H1 (cell line): Measurements from ENCODE around the gene FOSL1. TPM values are rescaled to one million over a fixed set of nuclear protein-coding genes. Genes with fewer than 3 reads are reported as not detected.

Source experiments
- CTCF ChIA-PET: fragments of 300-600 bp; sonication (Branson Sonifier 250); formaldehyde crosslinking; loops from one replicate; lab custom pipeline; 2021; ENCODE audit not compliant: partially characterized antibody; lab: Charles Lee
- POLR2A ChIA-PET: fragments of 300-600 bp; sonication (Branson Sonifier 250); formaldehyde crosslinking; loops from one replicate; lab custom pipeline; 2021; ENCODE audit warnings: inconsistent platforms; ENCODE audit not compliant: partially characterized antibody; lab: Charles Lee
- DNase-seq, 2 experiments: peaks; one replicate each; pipeline versions ENCODE4 v3.0.0 to v3.0.0-alpha.2; 2010 to 2022; ENCODE audit warnings: low spot score in 2 of 2, low read depth in 1 of 2, mixed read lengths in 1 of 2
- FAIRE-seq: peaks from 2 replicates; lab custom pipeline; 2011; peaks lifted over from hg19 to GRCh38; lab: Jason Lieb, UNC
- H2AFZ ChIP-seq: 2 replicates; pipeline ENCODE4 v1.8.1; 2012; ENCODE audit warnings: low read length, inconsistent platforms
- H2AK5ac ChIP-seq: 2 replicates; pipeline ENCODE4 v1.6.1; 2013; ENCODE audit warnings: low read depth, low read length
- H2BK120ac ChIP-seq: replicated peaks from 2 replicates; pipeline ENCODE3; 2013; ENCODE audit warnings: low read depth, low read length, inconsistent platforms
- H2BK12ac ChIP-seq: 2 replicates; pipeline ENCODE4 v1.6.1; 2013; ENCODE audit warnings: low read depth, low read length
- H2BK15ac ChIP-seq: 2 replicates; pipeline ENCODE4 v1.6.1; 2013; ENCODE audit warnings: low read length
- H2BK20ac ChIP-seq: 2 replicates; pipeline ENCODE4 v1.6.1; 2013; ENCODE audit warnings: low read length
- H2BK5ac ChIP-seq: 2 replicates; pipeline ENCODE4 v1.6.1; 2013; ENCODE audit warnings: low read depth, low read length
- H3K14ac ChIP-seq: 2 replicates; pipeline ENCODE4 v1.6.1; 2013; ENCODE audit warnings: inconsistent platforms; ENCODE audit not compliant: insufficient read length
- H3K18ac ChIP-seq: 2 replicates; pipeline ENCODE4 v1.6.1; 2013; ENCODE audit warnings: low read length; ENCODE audit errors: extremely low read depth
- H3K23ac ChIP-seq: 2 replicates; pipeline ENCODE4 v1.6.1; 2013; ENCODE audit warnings: inconsistent platforms; ENCODE audit not compliant: insufficient read length
- H3K23me2 ChIP-seq: 2 replicates; pipeline ENCODE4 v1.6.1; 2013; ENCODE audit warnings: low read depth, low read length
- H3K27ac ChIP-seq: 2 replicates; pipeline ENCODE4 v1.6.1; 2011; ENCODE audit warnings: low read depth, low read length, inconsistent platforms
- H3K27me3 ChIP-seq, 4 experiments: replicated peaks in 1 of 4; 1 replicate in 1 of 4; 2 replicates in 3 of 4; pipeline versions ENCODE4 v1.6.1 to v1.8.1; 2011 to 2013; ENCODE audit warnings: low read length in 3 of 4, mild to moderate bottlenecking in 3 of 4, inconsistent platforms in 2 of 4, mixed read lengths in 2 of 4, moderate library complexity in 1 of 4; ENCODE audit not compliant: control insufficient read depth in 3 of 4, insufficient read depth in 3 of 4; ENCODE audit errors: extremely low read depth in 1 of 4
- H3K36me3 ChIP-seq, 4 experiments: 2 replicates each; pipeline versions ENCODE4 v1.6.1 to v1.8.1; 2011 to 2013; ENCODE audit warnings: mild to moderate bottlenecking in 4 of 4, low read length in 3 of 4, moderate library complexity in 2 of 4, control low read depth in 1 of 4, inconsistent platforms in 1 of 4; ENCODE audit not compliant: insufficient read depth in 4 of 4, control insufficient read depth in 2 of 4
- H3K4ac ChIP-seq: replicated peaks from 2 replicates; pipeline ENCODE3; 2013; ENCODE audit warnings: low read length, low read depth, mixed read lengths, inconsistent platforms; ENCODE audit not compliant: insufficient read length
- H3K4me1 ChIP-seq, 4 experiments: replicated peaks in 1 of 4; 1 replicate in 1 of 4; 2 replicates in 3 of 4; pipeline versions ENCODE4 v1.6.1 to v1.8.1; 2011 to 2013; ENCODE audit warnings: low read length in 3 of 4, inconsistent platforms in 2 of 4, mixed read lengths in 1 of 4; ENCODE audit not compliant: insufficient read depth in 4 of 4, control insufficient read depth in 3 of 4
- H3K4me2 ChIP-seq, 2 experiments: 2 replicates each; pipeline versions ENCODE4 v1.6.1 to v1.8.1; 2011 to 2013; ENCODE audit warnings: low read depth in 2 of 2, low read length in 2 of 2, control low read depth in 1 of 2, inconsistent platforms in 1 of 2, mild to moderate bottlenecking in 1 of 2; ENCODE audit not compliant: insufficient read depth in 1 of 2
- H3K4me3 ChIP-seq, 4 experiments: fragments of 200-600, 300-600 bp in 1 of 4; sonication (generic), shearing (Covaris generic), sonication (Bioruptor Twin) in 1 of 4; 2 replicates each; pipeline versions ENCODE4 v1.5.1 to v1.8.1; 2011 to 2016; ENCODE audit warnings: low read length in 4 of 4, low read depth in 3 of 4, control low read depth in 2 of 4, inconsistent platforms in 2 of 4, mild to moderate bottlenecking in 2 of 4, mixed read lengths in 1 of 4, moderate library complexity in 1 of 4; ENCODE audit not compliant: insufficient read depth in 2 of 4; ENCODE audit errors: extremely low read depth in 1 of 4
- H3K56ac ChIP-seq: replicated peaks from 2 replicates; pipeline ENCODE3; 2013; ENCODE audit warnings: low read depth, mild to moderate bottlenecking, mixed read lengths, low read length, inconsistent platforms; ENCODE audit not compliant: insufficient read length
- H3K79me1 ChIP-seq: 2 replicates; pipeline ENCODE4 v1.6.1; 2013; ENCODE audit warnings: low read depth, low read length, control low read depth
- H3K79me2 ChIP-seq, 2 experiments: 2 replicates each; pipeline versions ENCODE4 v1.6.1 to v1.8.1; 2012 to 2013; ENCODE audit warnings: low read length in 2 of 2, mild to moderate bottlenecking in 2 of 2, inconsistent platforms in 1 of 2; ENCODE audit not compliant: insufficient read depth in 2 of 2, control insufficient read depth in 1 of 2
- H3K9ac ChIP-seq, 4 experiments: replicated peaks in 1 of 4; 1 replicate in 1 of 4; 2 replicates in 3 of 4; pipeline versions ENCODE4 v1.6.1 to v1.8.1; 2011 to 2013; ENCODE audit warnings: low read depth in 3 of 4, low read length in 3 of 4, control low read depth in 2 of 4, mild to moderate bottlenecking in 2 of 4, moderate library complexity in 2 of 4, inconsistent platforms in 1 of 4; ENCODE audit errors: extremely low read depth in 1 of 4
- H3K9me3 ChIP-seq, 2 experiments: 2 replicates each; pipeline versions ENCODE4 v1.6.1 to v1.8.1; 2012 to 2013; ENCODE audit warnings: mild to moderate bottlenecking in 2 of 2, moderate library complexity in 2 of 2, control low read depth in 1 of 2, inconsistent platforms in 1 of 2, low read depth in 1 of 2, low read length in 1 of 2, mixed read lengths in 1 of 2; ENCODE audit not compliant: insufficient read depth in 2 of 2
- H4K20me1 ChIP-seq, 2 experiments: replicated peaks in 1 of 2; 2 replicates each; pipeline versions ENCODE3 to v1.8.1; 2011 to 2013; ENCODE audit warnings: inconsistent platforms in 2 of 2, low read length in 2 of 2, mild to moderate bottlenecking in 1 of 2; ENCODE audit not compliant: insufficient read depth in 2 of 2, control insufficient read depth in 1 of 2
- H4K5ac ChIP-seq: 2 replicates; pipeline ENCODE4 v1.6.1; 2013; ENCODE audit warnings: low read length, low read depth, mixed read lengths, inconsistent platforms; ENCODE audit not compliant: insufficient read length
- H4K8ac ChIP-seq: 2 replicates; pipeline ENCODE4 v1.8.0; 2013; ENCODE audit warnings: mild to moderate bottlenecking, moderate library complexity, low read length, inconsistent platforms; ENCODE audit not compliant: insufficient read depth; ENCODE audit errors: extremely low read depth
- H4K91ac ChIP-seq: replicated peaks from 2 replicates; pipeline ENCODE3; 2013; ENCODE audit warnings: low read length, mixed read lengths, inconsistent platforms; ENCODE audit not compliant: insufficient read length
- FOSL1 ChIP-seq: IDR thresholded peaks from 2 replicates; pipeline ENCODE4 v1.6.1; 2011; ENCODE audit warnings: mild to moderate bottlenecking, low read depth, low read length, moderate library complexity; ENCODE audit not compliant: insufficient read depth
- RXRA ChIP-seq: IDR thresholded peaks from 2 replicates; pipeline ENCODE4 v1.6.1; 2011; ENCODE audit warnings: low read depth, mild to moderate bottlenecking, low read length, moderate library complexity; ENCODE audit not compliant: insufficient read depth
- SAP30 ChIP-seq: fragments of 300-600 bp; sonication (generic); IDR thresholded peaks from 2 replicates; pipeline ENCODE4 v1.7.1; 2012; ENCODE audit warnings: low read length, moderate library complexity, mild to moderate bottlenecking, inconsistent platforms; ENCODE audit not compliant: insufficient read depth, insufficient replicate concordance
- SRF ChIP-seq: IDR thresholded peaks from 2 replicates; pipeline ENCODE4 v1.6.1; 2011; ENCODE audit warnings: mild to moderate bottlenecking, low read depth, low read length, moderate library complexity
- WGBS, 2 experiments: shearing (Covaris generic) in 1 of 2; methylation state at CpG; one replicate each; pipeline versions ENCODE4 v1.1.6 to v1.1.7; 2013 to 2015; ENCODE audit warnings: low lambda C conversion rate in 2 of 2, mixed read lengths in 2 of 2, inconsistent platforms in 1 of 2, low coverage in 1 of 2, missing lambda C conversion rate in 1 of 2; ENCODE audit not compliant: insufficient replicate concordance in 2 of 2, insufficient coverage in 1 of 2, insufficient read length in 1 of 2; ENCODE audit errors: extremely low coverage in 1 of 2, missing lambda C conversion rate in 1 of 2; 5-methylcytosine and 5-hydroxymethylcytosine counted together
- polyA plus RNA-seq, 7 experiments: library from polyadenylated mRNA; depleted of rRNA in 3 of 7; stranded (reverse) in 5 of 7; unstranded in 2 of 7; fragments of >200 nt in 5 of 7; fragments of 200-250 nt in 2 of 7; gene quantifications; 1 replicate in 5 of 7; 2 replicates in 1 of 7; 4 replicates in 1 of 7; pipeline versions ENCODE4 v1.2.1 to v1.2.3, GENCODE V29; 2011 to 2013; ENCODE audit warnings: missing spikeins in 2 of 7, mixed read lengths in 2 of 7
- total RNA-seq: library from RNA; stranded (reverse); fragmentation: NEBNext Ultra II Directional; extraction: Animal tissue kit (Norgen Biotek cat#: 25700); gene quantifications from 2 replicates; pipeline ENCODE4 v1.2.1, GENCODE V29; 2021

FOSL1 gene
- total and polyA plus RNA-seq, 2 of the 8 experiments (the other 6 are each of a cell fraction or from before 2014, with no cell fraction given) = 6.3 to 7.2 TPM

DNA sequence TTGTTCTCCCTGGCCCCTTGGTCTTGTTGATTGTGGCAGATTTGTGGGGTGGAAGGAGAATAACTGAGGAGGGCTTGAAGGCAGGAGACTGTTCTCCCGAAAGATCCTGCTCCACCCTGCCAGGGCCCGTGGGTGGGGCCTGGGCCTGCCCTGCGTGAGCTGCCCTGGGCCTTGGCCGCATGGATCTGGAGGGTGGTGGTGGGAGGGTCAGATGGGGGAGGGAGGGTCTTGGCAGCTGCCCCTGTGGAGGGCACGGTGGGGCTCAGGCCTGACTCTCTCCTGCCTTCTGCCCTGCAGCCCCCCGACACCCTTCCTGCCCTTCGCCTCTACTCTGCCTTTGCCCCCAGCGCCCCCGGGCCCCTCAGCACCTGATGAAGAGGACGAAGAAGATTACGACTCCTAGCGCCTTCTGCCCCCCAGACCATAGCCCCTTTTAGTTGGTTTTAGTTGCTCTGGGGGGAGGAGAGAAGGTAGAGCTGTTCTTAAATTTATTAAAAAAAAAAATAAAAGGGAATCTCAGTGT, 20.9 kb upstream of the FOSL1 start:
- peaks cover 13% of the 10 kb centered on the region; the same call in 1 of the 2 replicates for H3K23me2 ChIP-seq
- H3K4me3 ChIP-seq = no peak overlapping the region
- no peaks in the 10 kb centered on the region for H3K9me3 ChIP-seq
- FAIRE-seq (no peak), DNase-seq (no peak)
- H4K91ac ChIP-seq = no peak overlapping the region
- no peak overlapping the region for H3K4ac ChIP-seq
- no peak overlapping the region for H3K9ac ChIP-seq
- no peak overlapping the region for H3K18ac ChIP-seq
- POLR2A ChIA-PET = interaction anchor here (0.8 to 1.3 kb wide), 2 partner anchors 11 to 19 kb away, joined by 3 to 4 read pairs; no protein-coding TSS in a partner anchor
- H2BK120ac ChIP-seq = no peak overlapping the region
- TF ChIP-seq FOSL1 = no peak
- no peak for TF ChIP-seq SRF
- no peak for TF ChIP-seq SAP30
- no peak for TF ChIP-seq RXRA
- 96% methylated on average over 5 of the region's 12 CpGs; no CpG with 5 or more reads in 1 of the 2 experiments for WGBS, 2 experiments
- H3K36me3 ChIP-seq = peaks cover 0 to 8% (median 5%) of the 10 kb centered on the region in 4 experiments; a peak in 4 of 8 replicates
- no peak overlapping the region for H3K23ac ChIP-seq
- H4K20me1 ChIP-seq = peaks cover 0 to 3% of the 10 kb centered on the region in 2 experiments
- H2BK12ac ChIP-seq = no peak overlapping the region
- H3K79me1 ChIP-seq = peaks cover 7% of the 10 kb centered on the region; the same call in 1 of the 2 replicates
- no peaks in the 10 kb centered on the region for H3K27me3 ChIP-seq
- peaks cover 0 to 7% of the 10 kb centered on the region in 2 experiments; a peak in 2 of 4 replicates for H3K79me2 ChIP-seq
- no peak overlapping the region for H3K27ac ChIP-seq
- peaks cover 0 to 15% (median 9%) of the 10 kb centered on the region in 4 experiments; a peak in 3 of 7 replicates for H3K4me1 ChIP-seq
- no peak overlapping the region for H4K8ac ChIP-seq
- H2AK5ac ChIP-seq = no peak overlapping the region
- peak overlapping the region in 1 of 2 experiments; percentile 86; a peak in 1 of 4 replicates for H3K4me2 ChIP-seq
- H2BK20ac ChIP-seq = no peak overlapping the region
- no peak overlapping the region for H2BK15ac ChIP-seq
- no peak overlapping the region for H2AFZ ChIP-seq
- H3K14ac ChIP-seq = no peak overlapping the region
- H4K5ac ChIP-seq = no peak overlapping the region
- H2BK5ac ChIP-seq = no peak overlapping the region
- no peak overlapping the region for H3K56ac ChIP-seq
- CTCF ChIA-PET = interaction anchor here (0.6 to 3.5 kb wide), 9 partner anchors 9 to 95 kb away, joined by 3 to 19 read pairs (median 4); partner anchors contain the start of gene FIBP
